GM18907 (cell line): ENCODE data around the gene FBN3.
"Not testable (repeated sequence)": the region's sequence is repeated elsewhere in the genome, so short reads cannot be mapped to it uniquely, and the experiment has no call there.

Experiments used
- ATAC-seq: cut with Tn5 transposase; IDR thresholded peaks from one replicate; pipeline ENCODE4 v1.9.1; 2021; ENCODE audit warnings: mild to moderate bottlenecking, moderate library complexity; ENCODE audit not compliant: unreplicated experiment

FBN3 gene

GRCh38 chr19:8064911-8065874, 84.2 kb downstream of the FBN3 start:
- ATAC-seq: no peak

GRCh38 chr19:8057545-8058270, 91.7 kb downstream of the FBN3 start:
- no peak for ATAC-seq

GRCh38 chr19:8056533-8056932, 92.9 kb downstream of the FBN3 start:
- ATAC-seq: no peak

- ATAC-seq: no peak
Observed at GRCh38 chr19:8054169-8054568, 95.2 kb downstream of the FBN3 start.

DNA sequence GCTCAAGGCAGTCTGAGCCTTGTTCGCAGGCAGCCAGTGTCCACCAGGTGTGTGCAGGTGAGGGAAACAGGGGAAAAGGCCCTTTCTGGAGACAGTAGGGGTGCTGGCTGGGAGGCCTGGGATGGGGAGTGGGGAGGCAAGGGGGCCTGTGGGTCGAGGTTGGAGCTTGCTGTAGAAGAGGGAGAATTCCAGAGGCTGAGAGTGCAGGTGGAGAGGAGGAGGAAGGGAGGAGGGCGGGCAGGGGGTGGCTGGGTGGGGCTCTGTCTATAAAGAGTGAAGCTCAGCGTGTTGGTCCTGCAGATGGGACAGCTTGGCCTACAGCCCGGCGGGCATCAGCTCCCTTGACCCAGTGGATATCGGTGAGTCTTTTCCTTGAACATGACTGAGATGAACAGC, 96.9 kb downstream of the FBN3 start, which contains the start of gene CCL25:
TSS of gene CCL25 (plus strand) at position 297 of the 396 bp plus-strand sequence. CDS start 290 bp downstream, outside the sequence.
- no peak for ATAC-seq

DNA sequence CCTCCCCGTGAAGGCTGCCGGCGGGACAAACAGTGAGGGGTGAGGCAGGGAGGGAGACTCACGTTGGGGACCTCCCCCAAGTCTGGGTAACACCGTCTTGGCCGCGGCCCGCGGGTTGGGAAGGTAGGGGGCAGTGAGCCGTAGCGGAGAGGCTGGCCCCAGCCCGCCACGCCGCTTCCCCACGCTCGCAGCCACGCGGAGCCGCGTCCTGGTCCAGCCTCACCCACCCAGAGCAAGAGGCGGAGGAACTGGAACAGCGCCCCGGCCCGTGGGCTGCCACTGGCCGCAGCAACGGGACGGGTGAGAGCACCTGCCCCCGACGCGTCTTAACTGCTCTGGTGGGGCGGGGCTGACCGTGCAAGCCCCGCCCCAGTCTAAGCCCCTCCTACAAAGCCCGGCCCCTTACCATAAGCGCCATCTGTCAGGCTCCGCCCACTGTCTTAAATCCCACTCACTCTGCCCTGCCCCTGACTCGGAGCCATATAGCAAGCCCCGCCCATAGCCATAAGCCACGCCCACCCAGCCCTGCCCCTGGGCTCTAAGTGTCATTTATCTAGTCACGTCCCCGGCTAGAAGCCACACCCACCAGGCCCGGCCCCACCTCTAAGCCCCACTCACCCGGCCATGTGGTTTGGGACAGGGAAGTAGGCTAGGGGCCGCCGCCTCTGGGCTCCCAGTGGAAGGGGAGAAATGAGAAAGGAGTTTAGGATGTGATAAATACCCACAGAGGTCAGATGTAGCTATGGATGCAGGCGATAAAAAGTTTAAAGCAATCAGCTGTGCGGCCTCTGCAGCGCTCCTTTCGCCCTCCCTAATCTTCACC, 98.9 kb downstream of the FBN3 start:
- ATAC-seq: peak; percentile 81

DNA sequence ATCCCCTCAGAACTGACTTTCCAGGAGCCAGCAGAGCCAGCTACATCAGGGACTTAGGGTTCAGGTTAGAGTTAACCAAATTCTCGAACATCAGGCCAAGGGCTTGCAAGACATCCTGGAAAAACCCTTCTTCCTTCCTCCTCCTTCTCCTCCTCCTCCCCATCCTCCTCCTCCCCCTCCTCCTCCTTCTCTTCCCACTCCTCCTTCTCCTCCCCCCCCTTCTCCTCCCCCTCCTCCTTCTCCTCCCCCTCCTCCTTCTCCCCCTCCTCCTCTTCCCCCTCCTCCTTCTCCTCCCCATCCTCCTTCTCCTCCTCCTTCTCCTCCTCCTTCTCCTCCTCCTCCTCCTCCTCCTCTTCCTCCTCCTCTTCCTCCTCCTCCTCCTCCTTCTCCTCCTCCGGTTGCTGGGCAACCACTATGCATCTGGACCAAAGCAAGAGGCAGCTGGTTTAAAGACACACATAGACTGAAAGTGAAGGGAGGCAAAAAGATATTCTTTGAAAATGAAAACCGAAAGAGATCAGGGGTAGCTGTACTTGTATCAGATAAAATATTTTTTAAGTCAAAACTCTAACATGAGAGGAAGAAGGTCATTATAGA, 102.7 kb downstream of the FBN3 start:
- no peak for ATAC-seq

GRCh38 chr19:8045872-8046568, 103.4 kb downstream of the FBN3 start:
- no peak for ATAC-seq

DNA sequence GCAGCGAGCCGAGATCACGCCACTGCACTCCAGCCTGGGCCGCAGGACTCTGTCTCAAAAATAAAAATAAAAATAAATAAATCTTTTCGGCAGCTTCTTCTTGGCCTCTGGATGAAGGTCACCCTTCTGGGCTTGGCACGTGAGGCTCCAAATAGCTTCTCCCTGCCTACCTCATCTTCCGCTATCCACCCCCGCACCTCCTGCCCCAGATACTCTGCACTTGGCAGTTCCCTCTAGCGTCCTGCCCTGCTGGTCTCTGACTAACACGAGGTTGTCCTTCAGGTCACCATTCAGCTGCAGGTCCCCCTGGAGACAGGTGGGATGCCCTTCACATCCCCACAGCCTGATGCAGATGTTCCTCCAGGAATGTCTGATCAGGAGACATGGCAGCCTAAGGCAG, 105.4 kb downstream of the FBN3 start:
- no peak for ATAC-seq

- ATAC-seq: no peak
Observed at GRCh38 chr19:8042900-8043299, 106.5 kb downstream of the FBN3 start.

DNA sequence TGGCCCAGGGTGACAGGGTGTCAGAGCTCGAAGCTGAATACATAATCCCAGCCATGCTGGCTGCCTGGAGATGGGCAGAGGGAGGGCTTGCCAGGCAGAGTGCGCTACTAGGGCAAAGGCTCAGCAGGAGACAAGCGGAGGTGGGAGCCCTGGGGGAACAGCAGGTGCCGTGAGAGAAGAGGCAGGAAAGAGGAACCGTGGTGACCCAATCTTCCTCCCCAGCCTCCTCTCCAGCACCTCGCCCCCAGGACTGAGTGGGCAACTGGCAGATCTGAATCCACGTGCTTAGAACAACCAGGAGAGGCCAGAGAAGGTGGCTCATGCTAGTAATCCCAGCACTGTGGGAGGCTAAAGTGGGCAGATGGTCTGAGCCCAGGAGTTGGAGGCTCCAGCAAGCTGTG, 107.9 kb downstream of the FBN3 start:
- no peak for ATAC-seq

GRCh38 chr19:8039231-8039630, 110.2 kb downstream of the FBN3 start:
- no peak for ATAC-seq

- no peak for ATAC-seq
Observed at GRCh38 chr19:8038815-8039214, 110.6 kb downstream of the FBN3 start.

GRCh38 chr19:8036434-8037099, 112.8 kb downstream of the FBN3 start:
- no peak for ATAC-seq

DNA sequence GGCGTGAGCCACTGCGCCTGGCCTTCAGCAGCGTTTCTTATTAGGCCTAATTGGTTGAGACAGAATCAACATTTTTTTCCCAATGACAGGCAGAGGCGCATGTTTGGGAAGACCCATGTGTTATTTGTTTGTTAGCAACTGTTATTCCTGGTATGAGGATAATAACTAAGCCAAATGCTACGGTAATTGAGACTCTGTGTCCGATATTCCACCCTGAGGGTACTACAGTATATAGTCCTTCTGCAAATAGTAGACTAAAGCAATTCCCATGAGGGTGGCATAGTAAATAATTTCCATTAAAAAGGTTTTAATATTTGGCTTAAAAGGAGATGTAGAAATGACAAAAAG, 115.2 kb downstream of the FBN3 start:
- ATAC-seq: no peak

GRCh38 chr19:8033287-8034177, 115.9 kb downstream of the FBN3 start:
- ATAC-seq: not testable (repeated sequence)

DNA sequence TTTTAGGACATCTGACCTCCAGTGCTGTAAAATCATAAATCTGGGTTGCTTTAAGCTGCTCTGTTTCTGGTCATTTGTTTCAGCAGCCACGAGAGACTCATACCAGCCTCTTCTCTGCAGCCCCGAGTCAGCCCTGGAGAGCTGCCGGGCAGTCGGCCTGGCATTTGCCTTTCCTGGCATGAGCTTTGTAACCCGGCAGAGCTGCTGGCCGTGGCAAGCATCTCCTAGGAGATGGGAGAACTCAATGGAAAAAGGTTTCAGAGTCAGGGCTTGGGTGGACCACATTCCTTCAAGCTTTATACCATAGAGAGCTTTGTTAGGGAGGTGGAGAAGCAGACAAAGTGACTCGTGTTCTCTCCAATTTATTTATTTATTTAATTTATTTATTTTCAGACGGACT, 118.4 kb downstream of the FBN3 start:
- ATAC-seq: no peak

DNA sequence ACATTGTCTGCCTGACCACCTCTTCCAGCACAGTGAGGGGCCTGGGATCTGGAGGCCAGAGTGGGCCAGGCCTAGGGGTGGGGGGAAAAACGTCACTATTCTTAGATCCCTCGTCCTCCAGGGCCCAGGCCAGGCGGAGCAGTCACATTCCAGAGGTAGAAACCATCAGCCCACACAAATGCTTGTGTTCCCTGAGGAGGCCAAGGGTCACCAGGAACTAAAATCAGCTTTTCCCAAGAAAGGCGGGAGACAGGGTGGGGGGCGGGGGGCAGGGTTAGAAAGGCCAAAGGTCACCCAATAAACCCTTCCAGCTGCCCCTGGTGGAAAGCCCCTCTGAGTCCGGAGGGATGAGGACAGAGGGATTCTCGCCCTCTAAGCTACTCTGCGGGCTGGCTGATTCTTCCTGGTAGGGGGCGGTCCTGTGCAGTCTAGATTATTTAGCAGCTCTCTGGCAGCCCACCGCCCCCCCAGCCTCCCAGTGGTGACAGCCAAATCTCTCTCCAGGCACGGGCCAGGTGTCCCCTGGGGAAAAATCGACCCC, 120.4 kb downstream of the FBN3 start:
- no peak for ATAC-seq
